Effector CD8-positive, alpha-beta T cell (primary cell): Measurements from ENCODE around the gene PFN1.
"Not testable (repeated sequence)": the region's sequence is repeated elsewhere in the genome, so short reads cannot be mapped to it uniquely, and the experiment has no call there.

Source experiments
- DNase-seq: peaks from one replicate; lab custom pipeline; 2025; lab: John Stamatoyannopoulos, UW

PFN1 gene

GRCh38 chr17:4945176-4945943 is 3.0 kb downstream of the PFN1 start:
- peak; percentile 40 for DNase-seq

GRCh38 chr17:4944554-4945175 is 3.7 kb downstream of the PFN1 start:
- DNase-seq, result no peak

- peak; percentile 24 for DNase-seq
Measured at GRCh38 chr17:4944163-4944553, 4.2 kb downstream of the PFN1 start.

GRCh38 chr17:4942760-4943508 is 5.4 kb downstream of the PFN1 start:
- DNase-seq, result no peak

GRCh38 chr17:4941319-4941610 is 7.1 kb downstream of the PFN1 start:
- no peak for DNase-seq

- peak; percentile 45 for DNase-seq
Measured at GRCh38 chr17:4940555-4941318, 7.6 kb downstream of the PFN1 start.

- peak; percentile 93 for DNase-seq
Measured at GRCh38 chr17:4939796-4940554, 8.4 kb downstream of the PFN1 start, which contains the start of the genes RNF167 and SLC25A11. Gene RNF167 (plus strand): TSS chr17:4940268. CDS start chr17:4940910, 642 bp downstream. Gene SLC25A11 (minus strand): TSS chr17:4940046. CDS start chr17:4939910, 136 bp downstream.

GRCh38 chr17:4939546-4939795 is 8.9 kb downstream of the PFN1 start:
- DNase-seq, result no peak

- DNase-seq, result no peak
Measured at GRCh38 chr17:4938688-4939545, 9.4 kb downstream of the PFN1 start.

GRCh38 chr17:4938069-4938491 is 10.2 kb downstream of the PFN1 start:
- DNase-seq, result no peak

- DNase-seq, result no peak
Measured at GRCh38 chr17:4937553-4937952, 10.8 kb downstream of the PFN1 start.

GRCh38 chr17:4936436-4936835 is 11.9 kb downstream of the PFN1 start:
- no peak for DNase-seq

GRCh38 chr17:4935650-4936049 is 12.7 kb downstream of the PFN1 start:
- DNase-seq, result no peak

- DNase-seq, result no peak
Measured at GRCh38 chr17:4934173-4934979, 14.0 kb downstream of the PFN1 start.

- DNase-seq, result no peak
Measured at GRCh38 chr17:4933646-4934045, 14.7 kb downstream of the PFN1 start.

GRCh38 chr17:4932756-4933155 is 15.6 kb downstream of the PFN1 start:
- no peak for DNase-seq

GRCh38 chr17:4931963-4932362 is 16.4 kb downstream of the PFN1 start, which contains the start of gene GP1BA:
Gene GP1BA (plus strand): TSS chr17:4932277. CDS start chr17:4932605, 328 bp downstream.
- DNase-seq, result no peak

- no peak for DNase-seq
Measured at GRCh38 chr17:4928881-4929280, 19.4 kb downstream of the PFN1 start.

GRCh38 chr17:4926577-4927335 is 21.6 kb downstream of the PFN1 start:
- DNase-seq, result not testable (repeated sequence)
